ENCODE measurements around the gene ARHGEF11. TPM values are rescaled to one million over a fixed set of nuclear protein-coding genes. Genes with fewer than 3 reads are reported as not detected.
A peak's percentile ranks its signal among the peaks of the same experiment; 100 is the strongest.
"Not testable (repeated sequence)": the region's sequence is repeated elsewhere in the genome, so short reads cannot be mapped to it uniquely, and the experiment has no call there.

ARHGEF11 gene
- total RNA-seq, 1 donor from 2014 or later, result 41.6 TPM

DNA sequence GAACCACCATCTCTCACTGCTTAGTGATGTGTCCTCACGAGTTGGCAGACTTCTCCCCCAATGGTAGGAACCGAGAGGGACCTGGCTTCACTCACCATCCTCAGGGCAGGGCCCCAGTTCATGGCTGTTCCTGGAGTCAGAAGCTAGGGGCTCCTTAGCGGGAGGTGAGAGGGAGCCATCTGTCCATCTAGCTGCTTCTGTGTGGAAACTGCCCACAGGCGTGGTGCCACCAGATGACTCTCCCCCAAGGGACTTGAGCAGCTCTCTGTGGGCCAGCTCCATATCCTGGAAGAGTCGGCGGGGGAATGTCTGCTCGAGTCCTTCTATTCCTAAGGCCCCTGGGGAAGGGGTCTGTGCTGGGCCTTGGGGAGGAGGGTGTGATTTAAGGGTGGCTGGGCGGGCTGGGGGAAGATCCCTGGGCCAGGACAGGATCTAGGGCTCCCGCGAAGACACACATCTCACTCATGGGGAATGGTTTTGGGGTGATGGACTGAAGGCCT is 108.8 kb downstream of the ARHGEF11 start:
- FAIRE-seq (no peak), DNase-seq (ENCODE audit: low spot score in 2 of 2) (no peak)

- no peak for DNase-seq (ENCODE audit: low spot score in 2 of 2)
- no peak for FAIRE-seq
These were observed 109.4 kb downstream of the ARHGEF11 start for GRCh38 chr1:156936191-156936590.

DNA sequence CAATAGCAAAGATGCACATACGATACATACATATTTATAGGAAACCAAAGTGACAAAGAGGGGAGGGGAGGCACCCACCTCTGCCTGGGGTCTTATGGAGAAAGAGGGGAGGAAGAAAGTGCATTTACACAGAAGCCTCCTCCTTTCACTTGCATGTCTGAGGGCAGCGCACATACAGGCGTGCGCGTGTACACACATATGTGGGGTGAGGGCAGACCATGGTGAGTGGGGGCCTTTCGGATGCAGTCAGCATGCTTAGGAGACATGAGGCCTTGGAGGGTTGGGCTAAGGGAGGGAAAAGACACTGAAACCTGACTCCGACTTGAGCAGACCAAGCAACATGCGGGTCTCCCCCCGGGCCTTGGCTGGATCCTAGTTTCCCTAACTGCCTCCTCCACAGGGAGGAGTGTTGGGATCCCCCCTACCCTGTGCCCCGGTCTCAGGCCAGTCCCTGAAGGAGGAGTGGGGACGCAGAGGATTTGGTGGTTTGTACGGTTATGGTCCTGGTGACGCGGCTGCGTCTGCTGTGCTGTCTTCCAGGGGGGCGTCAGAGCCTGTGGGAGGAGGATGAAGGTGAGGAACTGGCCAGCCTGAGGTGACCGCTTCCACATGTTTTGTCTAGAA is 109.9 kb downstream of the ARHGEF11 start:
- no peak for FAIRE-seq
- DNase-seq (ENCODE audit: low spot score in 2 of 2), result no peak

DNA sequence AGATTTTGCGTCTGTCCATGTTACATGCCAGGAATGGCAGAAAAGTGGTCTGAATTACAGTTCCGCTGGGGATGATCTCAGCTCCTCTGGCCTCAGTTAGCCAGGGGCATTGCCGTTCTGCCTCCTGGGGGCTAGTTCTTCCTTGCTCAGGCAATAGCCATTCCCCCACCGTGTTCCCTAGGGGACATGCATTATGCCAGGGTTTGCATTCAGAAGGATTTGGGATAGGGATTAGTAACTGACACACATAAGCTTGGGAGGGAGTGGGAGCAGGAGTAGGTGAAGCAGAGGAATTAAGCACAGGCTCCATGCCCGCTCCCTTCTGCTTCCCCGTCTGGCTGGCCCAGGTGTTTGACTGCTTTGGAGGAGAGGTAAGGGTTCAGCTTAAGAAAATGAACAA is 112.4 kb downstream of the ARHGEF11 start:
- no peak for FAIRE-seq
- no peak for DNase-seq (ENCODE audit: low spot score in 2 of 2)

DNA sequence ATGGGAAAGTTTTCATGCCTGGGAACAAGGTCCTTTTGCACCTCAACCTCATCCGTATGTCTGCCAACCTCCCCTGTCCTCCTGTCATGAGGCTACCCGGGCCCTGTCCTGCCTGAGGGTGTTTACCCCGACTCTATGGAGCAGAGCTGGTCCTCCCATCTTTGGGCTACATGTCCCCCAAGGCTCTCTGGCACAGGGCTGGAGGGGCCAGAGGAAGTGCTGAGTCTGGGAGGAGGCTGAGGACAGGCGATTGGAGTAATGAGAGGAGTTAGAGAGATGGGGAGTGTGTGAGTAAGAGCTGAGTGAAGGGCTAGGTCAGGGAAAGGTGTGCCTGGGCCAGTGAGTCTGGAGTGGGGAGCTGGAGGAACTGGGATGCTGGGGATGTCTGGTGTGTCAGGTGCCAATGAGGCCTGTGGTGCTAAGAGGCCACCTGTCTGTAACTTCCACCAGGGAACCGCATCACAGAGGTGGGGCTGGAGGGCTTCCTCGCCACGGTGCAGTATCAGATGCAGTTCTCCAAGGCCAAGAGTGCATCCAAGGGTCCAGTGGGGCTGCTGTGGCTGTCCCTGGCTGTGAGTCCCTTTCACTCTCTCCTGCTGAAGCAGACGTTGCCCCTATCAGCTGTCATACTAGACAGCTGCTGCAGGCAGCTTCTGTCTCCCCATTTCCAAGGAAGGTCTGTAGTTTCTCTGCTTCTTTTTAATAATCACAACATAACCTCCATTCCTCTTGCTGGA is 113.4 kb downstream of the ARHGEF11 start:
- FAIRE-seq, result no peak
- no peak for DNase-seq (ENCODE audit: low spot score in 2 of 2)

DNA sequence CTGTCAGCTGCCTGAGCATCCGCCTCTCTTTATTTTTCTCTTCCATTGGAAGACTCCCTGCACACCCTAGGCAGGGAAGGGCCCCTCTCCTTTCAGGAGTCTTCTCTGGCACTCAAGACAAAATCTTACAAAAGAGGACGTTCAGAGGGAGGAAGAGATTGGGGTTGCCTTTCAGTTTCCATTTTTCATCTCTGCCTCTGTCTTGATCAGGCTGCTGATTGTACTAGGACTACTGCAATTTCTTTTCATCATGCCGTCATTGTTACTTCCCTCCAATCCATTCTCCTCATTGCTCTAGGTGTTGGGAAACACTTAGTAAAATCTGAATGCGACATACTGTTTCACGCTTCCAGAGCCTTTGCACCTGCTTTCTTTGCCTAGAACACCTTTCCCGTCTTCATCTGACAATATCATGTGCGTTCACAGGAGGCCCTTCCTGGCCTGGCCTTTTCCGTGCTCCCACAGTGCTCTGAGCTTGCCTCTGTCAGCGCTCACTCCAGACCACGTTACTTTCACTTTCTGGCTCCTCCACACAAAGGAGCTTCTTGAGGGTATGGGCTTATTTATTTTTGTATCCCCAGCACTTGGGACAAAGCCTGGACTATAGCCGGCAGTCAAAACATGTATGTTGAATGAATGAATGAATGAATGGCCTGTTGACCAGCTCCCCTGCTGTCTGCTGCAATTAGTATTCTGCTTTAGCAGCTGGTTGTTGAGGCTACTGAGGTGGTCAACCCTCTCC is 114.2 kb downstream of the ARHGEF11 start:
- DNase-seq (ENCODE audit: low spot score in 2 of 2), result no peak
- FAIRE-seq, result no peak

- no peak for DNase-seq (ENCODE audit: low spot score in 2 of 2)
- no peak for FAIRE-seq
These were observed 115.1 kb downstream of the ARHGEF11 start for GRCh38 chr1:156930483-156930882.

DNA sequence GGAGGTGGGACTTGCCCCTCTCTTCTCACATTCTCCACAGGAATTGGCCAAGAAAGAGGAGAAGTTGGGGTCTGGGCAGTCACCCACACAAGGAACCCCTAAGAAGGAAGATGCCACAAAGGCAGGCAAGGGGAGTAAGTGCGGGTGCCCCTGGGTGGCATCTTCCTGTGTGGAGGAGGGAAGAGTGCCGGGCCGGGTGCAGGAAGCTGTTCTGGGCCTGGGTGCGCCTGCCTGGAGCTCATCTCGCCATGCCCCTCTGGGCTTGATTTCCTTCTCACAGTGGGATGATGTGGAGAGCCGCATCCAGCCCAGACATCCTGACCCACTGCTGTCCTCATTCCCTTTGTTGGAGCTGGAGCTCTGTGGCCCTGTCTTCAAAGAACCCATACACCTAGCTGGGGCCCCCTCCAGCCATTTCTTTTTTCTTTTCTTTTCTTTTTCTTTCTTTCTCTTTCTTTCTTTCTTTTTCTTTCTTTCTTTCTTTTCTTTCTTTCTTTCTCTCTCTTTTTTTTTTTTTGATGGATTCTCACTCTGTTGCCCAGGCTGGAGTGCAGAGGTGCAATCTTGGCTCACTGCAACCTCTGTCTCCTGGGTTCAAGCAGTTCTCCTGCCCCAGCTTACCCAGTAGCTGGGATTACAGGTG is 115.8 kb downstream of the ARHGEF11 start:
- no peak for DNase-seq (ENCODE audit: low spot score in 2 of 2)
- no peak for FAIRE-seq

GRCh38 chr1:156928043-156928602 is 117.4 kb downstream of the ARHGEF11 start:
- DNase-seq (ENCODE audit: low spot score in 2 of 2), result no peak
- FAIRE-seq, result no peak

DNA sequence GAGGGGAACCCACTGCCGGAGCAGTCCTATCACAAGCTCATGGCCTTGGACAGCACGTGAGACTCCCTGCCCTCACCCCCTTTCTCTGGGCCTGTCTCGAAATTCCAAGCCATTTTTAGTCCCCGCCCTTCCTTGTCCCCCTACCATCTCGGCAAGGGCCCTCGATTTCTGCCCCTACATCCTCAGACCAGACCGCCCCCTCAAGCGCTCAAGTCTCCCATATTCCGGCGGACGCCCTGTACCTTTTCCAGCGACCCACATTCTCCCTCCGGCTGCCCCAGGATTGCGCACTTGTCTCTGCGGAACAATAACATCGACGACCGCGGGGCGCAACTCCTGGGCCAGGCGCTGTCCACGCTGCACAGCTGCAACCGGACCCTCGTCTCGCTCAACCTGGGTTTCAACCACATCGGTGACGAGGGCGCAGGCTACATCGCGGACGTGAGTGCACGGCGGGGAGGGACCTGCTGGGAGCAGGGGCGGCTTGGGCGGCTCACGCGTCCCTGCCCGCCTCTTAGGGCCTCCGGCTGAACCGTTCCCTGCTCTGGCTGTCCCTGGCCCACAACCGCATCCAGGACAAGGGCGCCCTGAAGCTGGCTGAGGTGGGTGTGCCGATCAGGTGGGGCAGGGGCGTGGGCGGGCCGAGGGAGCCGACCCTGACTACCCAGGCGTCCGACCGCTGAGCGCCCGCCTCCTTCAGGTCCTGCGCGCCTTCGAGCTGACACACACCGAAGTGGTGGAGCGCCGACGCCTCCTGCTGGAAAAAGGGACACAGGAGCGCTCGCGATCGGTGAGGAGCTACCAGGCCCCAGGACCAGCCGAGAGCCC is 118.1 kb downstream of the ARHGEF11 start:
- DNase-seq (ENCODE audit: low spot score in 2 of 2) (peak in 1 of 2 donors; percentile 57), FAIRE-seq (no peak)

GRCh38 chr1:156926695-156927094 is 118.8 kb downstream of the ARHGEF11 start:
- not testable (repeated sequence) for FAIRE-seq; DNase-seq (ENCODE audit: low spot score in 2 of 2)

DNA sequence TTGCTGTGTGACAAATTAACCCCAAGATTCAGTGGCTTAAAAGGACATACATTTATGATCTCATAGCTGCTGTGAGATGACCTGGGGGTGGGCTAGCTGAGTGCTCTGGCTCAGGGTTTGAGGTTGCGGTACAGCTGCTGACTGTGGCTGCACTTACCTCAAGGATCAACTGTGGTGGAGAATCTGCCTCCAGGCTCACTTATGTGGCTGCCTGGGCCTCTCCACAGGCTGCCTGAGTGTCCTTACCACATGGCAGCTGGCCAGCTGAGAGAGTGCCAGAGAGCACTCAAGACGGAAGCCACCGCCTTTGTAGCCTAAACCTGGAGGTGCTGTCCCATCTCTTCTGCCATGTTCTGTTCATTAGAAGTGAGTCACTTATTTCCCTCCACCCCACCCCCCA is 119.4 kb downstream of the ARHGEF11 start:
- DNase-seq (ENCODE audit: low spot score in 2 of 2) (no peak), FAIRE-seq (no peak)

GRCh38 chr1:156925154-156926010 is 120.2 kb downstream of the ARHGEF11 start:
- no peak for FAIRE-seq
- no peak for DNase-seq (ENCODE audit: low spot score in 2 of 2)

GRCh38 chr1:156924478-156925153 is 120.9 kb downstream of the ARHGEF11 start:
- FAIRE-seq (no peak), DNase-seq (ENCODE audit: low spot score in 2 of 2) (no peak)

DNA sequence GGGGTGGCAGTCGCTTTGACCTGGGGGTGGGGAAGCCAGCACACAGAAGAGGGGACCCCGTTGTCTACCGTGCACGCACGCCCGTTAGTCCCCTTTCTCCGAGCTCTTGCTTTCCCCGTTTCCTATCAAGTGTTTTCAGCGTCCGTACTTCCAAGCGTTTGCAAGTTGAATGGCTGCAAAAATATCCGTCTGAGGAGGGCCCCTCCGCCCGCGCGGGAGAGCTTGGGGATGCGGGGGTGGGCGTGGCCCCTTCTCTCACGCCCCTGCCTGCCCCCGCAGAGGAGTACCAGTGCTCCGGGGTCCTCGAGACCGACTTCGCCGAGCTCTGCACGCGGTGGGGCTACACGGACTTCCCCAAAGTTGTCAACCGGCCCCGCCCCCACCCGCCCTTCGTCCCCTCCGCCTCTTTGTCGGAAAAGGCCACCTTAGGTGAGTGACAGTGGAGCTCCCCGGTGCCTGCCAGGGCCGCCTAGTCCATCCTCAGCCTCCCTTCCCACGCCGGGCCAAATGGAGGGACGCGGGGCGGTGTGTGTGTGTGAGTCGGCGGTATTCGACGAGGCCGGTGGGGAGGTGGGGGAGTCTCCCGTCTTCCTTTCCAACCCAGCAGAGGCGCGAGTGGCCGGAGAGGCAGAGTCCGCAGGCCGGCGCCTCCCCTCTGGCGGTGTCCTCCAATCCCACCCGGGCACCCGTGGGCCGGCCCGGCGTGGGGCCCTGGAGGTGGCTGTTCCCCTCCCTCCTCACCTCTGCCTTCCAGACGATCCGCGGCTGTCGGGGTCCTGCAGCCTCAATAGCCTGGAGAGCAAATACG is 121.7 kb downstream of the ARHGEF11 start:
- no peak for FAIRE-seq
- DNase-seq (ENCODE audit: low spot score in 2 of 2), result no peak

GRCh38 chr1:156922986-156923669 is 122.4 kb downstream of the ARHGEF11 start:
- DNase-seq (ENCODE audit: low spot score in 2 of 2) (no peak), FAIRE-seq (no peak)

DNA sequence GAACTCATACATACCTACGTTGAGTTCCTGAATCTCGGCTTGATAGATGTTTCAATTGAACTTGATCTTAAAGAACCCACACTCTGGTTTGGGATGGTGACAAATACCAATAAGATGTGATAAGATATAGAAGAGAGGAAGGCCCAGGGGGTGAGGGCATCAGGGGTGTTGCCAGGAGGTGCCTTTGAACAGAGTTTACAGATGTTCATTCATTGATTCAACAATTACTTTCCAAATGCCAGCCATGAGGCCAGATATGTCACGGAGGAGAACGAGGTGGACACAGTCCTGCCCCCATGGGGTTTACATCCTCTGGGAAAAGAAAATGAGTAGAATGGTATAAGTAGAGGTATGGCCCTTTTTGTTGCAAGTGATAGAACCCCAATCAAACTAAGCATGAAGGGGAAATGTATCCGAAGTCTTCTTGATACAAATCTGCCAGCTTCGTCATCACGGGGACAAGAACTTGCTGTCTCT is 124.5 kb downstream of the ARHGEF11 start:
- DNase-seq (ENCODE audit: low spot score in 2 of 2) (no peak), FAIRE-seq (no peak)
